OCI-LY7 (cell line): ENCODE results near the gene GHRHR. TPM values are rescaled to one million over a fixed set of nuclear protein-coding genes. Genes with fewer than 3 reads are reported as not detected.

ENCODE experiments used
- BruUV-seq: library from RNA; stranded (reverse); fragments of 400-500 nt; replicated peaks from 2 replicates; lab custom pipeline; 2021; lab: Mats Ljungman, UMichigan
- CTCF ChIA-PET: fragments of 300-600 bp; sonication (Branson Sonifier 250); formaldehyde crosslinking; loops from one replicate; lab custom pipeline; 2022; ENCODE audit warnings: antibody characterized with exemption; ENCODE audit not compliant: unreplicated experiment; lab: Charles Lee
- POLR2A ChIA-PET: fragments of 300-600 bp; sonication (Branson Sonifier 250); formaldehyde crosslinking; loops from one replicate; lab custom pipeline; 2022; ENCODE audit warnings: antibody characterized with exemption; lab: Charles Lee
- DNase-seq: peaks from one replicate; pipeline ENCODE4 v3.0.0-alpha.2; 2015; ENCODE audit warnings: low spot score
- H2AFZ ChIP-seq: fragments of 200-600 bp; sonication (generic), shearing (Covaris generic); 2 replicates; pipeline ENCODE4 v1.6.1; 2014; ENCODE audit warnings: mild to moderate bottlenecking, antibody characterized with exemption, low read length, moderate library complexity
- H3K27ac ChIP-seq: fragments of 200-600 bp; sonication (generic); 2 replicates; pipeline ENCODE4 v1.5.1; 2014; ENCODE audit warnings: mixed run types, low read depth, mild to moderate bottlenecking, moderate library complexity, low read length, inconsistent platforms; ENCODE audit not compliant: poor library complexity, severe bottlenecking
- H3K36me3 ChIP-seq: fragments of 200-600 bp; sonication (generic); 2 replicates; pipeline ENCODE4 v1.6.1; 2014; ENCODE audit warnings: mild to moderate bottlenecking, antibody characterized with exemption, low read length, moderate library complexity, mixed read lengths; ENCODE audit not compliant: insufficient read depth
- H3K4me1 ChIP-seq: fragments of 200-600 bp; sonication (generic); 2 replicates; pipeline ENCODE4 v1.5.1; 2014; ENCODE audit warnings: mild to moderate bottlenecking, low read length; ENCODE audit not compliant: insufficient read depth, poor library complexity, severe bottlenecking
- H3K4me2 ChIP-seq: fragments of 200-600 bp; sonication (generic); 2 replicates; pipeline ENCODE4 v1.6.1; 2014; ENCODE audit warnings: mild to moderate bottlenecking, low read length
- H3K4me3 ChIP-seq: fragments of 200-600 bp; sonication (generic); 2 replicates; pipeline ENCODE4 v1.5.1; 2014; ENCODE audit warnings: mild to moderate bottlenecking, low read depth, low read length; ENCODE audit not compliant: poor library complexity, severe bottlenecking
- H3K79me2 ChIP-seq: fragments of 200-600 bp; sonication (generic); 2 replicates; pipeline ENCODE4 v1.6.1; 2016; ENCODE audit warnings: low read depth, mild to moderate bottlenecking, low read length, moderate library complexity, mixed read lengths; ENCODE audit not compliant: insufficient read depth
- H3K9me2 ChIP-seq: fragments of 200-600 bp; sonication (generic); 2 replicates; pipeline ENCODE4 v1.6.1; 2016; ENCODE audit warnings: mild to moderate bottlenecking, low read length, mixed read lengths; ENCODE audit not compliant: insufficient read depth
- H3K9me3 ChIP-seq: fragments of 200-600 bp; sonication (generic); 2 replicates; pipeline ENCODE4 v1.6.1; 2014; ENCODE audit warnings: mild to moderate bottlenecking, mixed run types, low read length, mixed read lengths
- H4K20me1 ChIP-seq: fragments of 200-600 bp; sonication (generic); 2 replicates; pipeline ENCODE4 v1.6.1; 2014; ENCODE audit warnings: mild to moderate bottlenecking, antibody characterized with exemption, low read length, moderate library complexity, mixed read lengths; ENCODE audit not compliant: insufficient read depth
- CTCF ChIP-seq: fragments of 200-600 bp; sonication (generic); conservative IDR thresholded peaks from 2 replicates; pipeline ENCODE4 v1.5.1; 2014; ENCODE audit warnings: mild to moderate bottlenecking, antibody characterized with exemption, low read length, moderate library complexity, mixed read lengths
- EZH2phosphoT487 ChIP-seq: fragments of 200-600 bp; sonication (generic); IDR thresholded peaks from 2 replicates; pipeline ENCODE4 v1.6.1; 2018; ENCODE audit warnings: low read depth, borderline replicate concordance, mild to moderate bottlenecking, mixed run types, antibody characterized with exemption, low read length, moderate library complexity, mixed read lengths
- intact Hi-C: fragments of 100-400 bp; cut with micrococcal nuclease; formaldehyde crosslinking; loops from one replicate; pipeline ENCODE4 v1.10.0; 2022; ENCODE audit not compliant: unreplicated experiment
- total RNA-seq, 2 experiments: library from RNA; depleted of rRNA in 1 of 2; stranded (reverse); fragments of >200 nt in 1 of 2; shearing (Covaris generic) in 1 of 2; gene quantifications; 2 replicates each; pipeline ENCODE4 v1.2.3, GENCODE V29; 2014 to 2022

Gene GHRHR
- total RNA-seq, 2 experiments from 2014 or later = not detected

- TF ChIP-seq CTCF (no peak), EZH2phosphoT487 (no peak)
- POLR2A ChIA-PET = no interaction called here
- Histone ChIP-seq H4K20me1 (no peaks in the 10 kb centered on the region), H3K27ac (no peak overlapping the region), H3K4me1 (no peaks in the 10 kb centered on the region), H2AFZ (no peak overlapping the region), H3K79me2 (no peaks in the 10 kb centered on the region), H3K4me3 (no peak overlapping the region), H3K9me2 (no peaks in the 10 kb centered on the region), H3K4me2 (no peak overlapping the region), H3K36me3 (no peaks in the 10 kb centered on the region), H3K9me3 (no peaks in the 10 kb centered on the region)
- no TSS peak for BruUV-seq
- CTCF ChIA-PET = no interaction called here
- no peak for DNase-seq
- intact Hi-C loops = no loop called here
Measured at GRCh38 chr7:31028417-31028992, 64.8 kb downstream of the GHRHR start.

Other genes starting within 250 kb of the GHRHR start
- not detected in 2 replicates for gene INMT, start 211.8 kb upstream of the GHRHR start, total RNA-seq (2014; rRNA removed; shearing (Covaris generic))
- gene INMT, start 211.8 kb upstream of the GHRHR start, total RNA-seq (2022) = 0.15 and 0.32 TPM in 2 replicates
- not detected in 2 replicates for gene MINDY4, start 192.5 kb upstream of the GHRHR start, total RNA-seq (2014; rRNA removed; shearing (Covaris generic))
- 0.86 and 1.4 TPM in 2 replicates for gene MINDY4, start 192.5 kb upstream of the GHRHR start, total RNA-seq (2022)
- not detected in 2 replicates for gene AQP1, start 52.1 kb upstream of the GHRHR start, total RNA-seq (2014; rRNA removed; shearing (Covaris generic))
- gene AQP1, start 52.1 kb upstream of the GHRHR start, total RNA-seq (2022) = not detected in 2 replicates
- gene ADCYAP1R1, start 88.4 kb downstream of the GHRHR start, total RNA-seq (2014; rRNA removed; shearing (Covaris generic)) = not detected in 2 replicates
- not detected in 2 replicates for gene ADCYAP1R1, start 88.4 kb downstream of the GHRHR start, total RNA-seq (2022)